ENCODE results near the gene CELSR1. TPM values are rescaled to one million over a fixed set of nuclear protein-coding genes. Genes with fewer than 3 reads are reported as not detected.

The CELSR1 gene
- total RNA-seq, 4 donors from 2014 or later = 31.7 to 72.7 (median 54.1) TPM

DNA sequence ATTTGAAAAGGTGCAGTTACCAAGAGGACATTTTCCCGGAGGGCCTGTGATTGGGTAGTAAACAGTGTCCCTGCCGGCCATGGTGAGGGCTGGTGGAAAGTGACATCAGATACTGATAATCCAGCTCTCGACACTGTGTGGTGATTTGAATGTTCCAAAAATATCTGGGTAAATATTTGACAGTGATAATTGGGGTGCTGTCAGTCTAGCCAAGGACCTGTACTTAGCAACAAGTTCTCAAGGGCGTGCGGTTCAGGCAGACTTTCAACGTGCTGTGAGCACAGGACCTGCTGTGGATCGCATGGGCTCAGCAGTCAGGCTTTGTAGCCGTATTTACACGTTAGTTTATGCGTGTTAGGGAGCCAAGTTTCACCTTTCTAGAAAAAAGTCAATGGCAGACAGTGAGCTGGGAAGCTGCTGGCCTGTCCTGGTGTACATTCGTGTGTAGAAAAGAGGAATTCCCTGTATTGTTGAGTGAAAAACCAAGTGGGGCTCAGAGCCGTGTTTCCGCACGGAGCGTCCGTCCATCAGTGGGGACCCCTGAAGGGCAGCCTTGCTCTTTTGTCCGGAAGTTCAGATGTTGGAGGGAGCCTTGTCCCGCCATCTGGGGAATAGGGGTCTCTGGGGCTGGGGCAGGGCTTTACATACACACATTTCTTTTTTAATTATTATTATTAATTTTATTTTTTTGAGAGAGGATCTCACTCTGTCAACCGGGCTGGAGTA is 190.6 kb downstream of the CELSR1 start:
- WGBS, 2 donors = 85 to 88% methylated on average over 19 of the region's 19 CpGs
- H3K4me3 ChIP-seq (ENCODE audit: low read depth, poor library complexity, severe bottlenecking) = no peak overlapping the region
- TF ChIP-seq POLR2A (IDR thresholded peaks at IDR 0.05) = no peak
- TF ChIP-seq, protein P1, sequence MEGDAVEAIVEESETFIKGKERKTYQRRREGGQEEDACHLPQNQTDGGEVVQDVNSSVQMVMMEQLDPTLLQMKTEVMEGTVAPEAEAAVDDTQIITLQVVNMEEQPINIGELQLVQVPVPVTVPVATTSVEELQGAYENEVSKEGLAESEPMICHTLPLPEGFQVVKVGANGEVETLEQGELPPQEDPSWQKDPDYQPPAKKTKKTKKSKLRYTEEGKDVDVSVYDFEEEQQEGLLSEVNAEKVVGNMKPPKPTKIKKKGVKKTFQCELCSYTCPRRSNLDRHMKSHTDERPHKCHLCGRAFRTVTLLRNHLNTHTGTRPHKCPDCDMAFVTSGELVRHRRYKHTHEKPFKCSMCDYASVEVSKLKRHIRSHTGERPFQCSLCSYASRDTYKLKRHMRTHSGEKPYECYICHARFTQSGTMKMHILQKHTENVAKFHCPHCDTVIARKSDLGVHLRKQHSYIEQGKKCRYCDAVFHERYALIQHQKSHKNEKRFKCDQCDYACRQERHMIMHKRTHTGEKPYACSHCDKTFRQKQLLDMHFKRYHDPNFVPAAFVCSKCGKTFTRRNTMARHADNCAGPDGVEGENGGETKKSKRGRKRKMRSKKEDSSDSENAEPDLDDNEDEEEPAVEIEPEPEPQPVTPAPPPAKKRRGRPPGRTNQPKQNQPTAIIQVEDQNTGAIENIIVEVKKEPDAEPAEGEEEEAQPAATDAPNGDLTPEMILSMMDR (IDR thresholded peaks at IDR 0.05) = no peak
- intact Hi-C loops (cut with DNase I; ENCODE audit: low total_unique reads) = no loop called here
- DNase-seq (ENCODE audit: low spot score in 2 of 2) = no peak

DNA sequence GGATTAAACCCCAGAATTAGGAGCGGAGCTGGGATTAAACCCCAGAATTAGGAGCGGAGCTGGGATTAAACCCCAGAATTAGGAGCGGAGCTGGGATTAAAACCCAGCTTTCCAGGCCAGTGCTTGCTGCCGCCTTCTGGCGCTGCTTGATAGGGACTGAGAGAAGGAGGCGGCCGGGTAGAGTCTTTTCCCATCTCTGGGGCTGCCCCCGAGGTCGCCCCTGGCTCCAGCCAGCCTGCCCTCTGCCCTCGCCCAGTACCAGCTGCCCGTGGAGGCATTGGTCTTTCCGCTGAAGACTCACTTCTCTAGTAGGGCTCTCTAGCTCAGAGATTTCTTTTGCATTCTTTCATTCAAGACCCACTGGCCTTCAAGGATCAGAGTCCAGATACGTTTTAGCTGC is 196.7 kb downstream of the CELSR1 start:
- WGBS, 2 donors = 91 to 94% methylated on average over 13 of the region's 13 CpGs
- H3K4me3 ChIP-seq (ENCODE audit: low read depth, poor library complexity, severe bottlenecking) = no peak overlapping the region
- intact Hi-C loops (cut with DNase I; ENCODE audit: low total_unique reads) = no loop called here
- TF ChIP-seq POLR2A (IDR thresholded peaks at IDR 0.05) = no peak
- TF ChIP-seq, protein P1 (IDR thresholded peaks at IDR 0.05) = no peak
- no peak for DNase-seq (ENCODE audit: low spot score in 2 of 2)

DNA sequence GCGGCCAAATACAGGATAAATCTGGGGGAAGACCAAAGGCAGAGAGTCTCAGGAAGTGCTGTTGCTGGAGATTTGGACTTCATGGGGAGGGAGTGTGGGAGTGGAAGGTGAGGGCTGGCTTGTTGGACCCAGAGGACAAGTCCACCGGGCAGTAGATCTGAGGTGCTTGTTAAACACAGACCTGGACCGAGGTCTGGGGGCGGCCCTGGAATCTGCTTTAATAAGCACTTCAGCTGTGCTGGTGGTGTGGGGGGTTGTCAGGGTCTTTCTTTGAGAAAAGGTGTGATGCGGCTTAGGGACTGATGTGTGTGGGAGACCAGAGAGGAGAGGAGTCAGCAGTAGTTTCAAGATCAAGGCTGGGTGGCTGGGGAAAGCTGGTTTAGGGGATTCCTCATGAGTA is 197.5 kb downstream of the CELSR1 start:
- intact Hi-C loops (cut with DNase I; ENCODE audit: low total_unique reads) = no loop called here
- DNase-seq (ENCODE audit: low spot score in 2 of 2) = no peak
- H3K4me3 ChIP-seq (ENCODE audit: low read depth, poor library complexity, severe bottlenecking) = no peak overlapping the region
- WGBS, 2 donors = 94 to 97% methylated on average over 5 of the region's 5 CpGs
- TF ChIP-seq, protein P1 (IDR thresholded peaks at IDR 0.05) = no peak
- TF ChIP-seq POLR2A (IDR thresholded peaks at IDR 0.05) = no peak

DNA sequence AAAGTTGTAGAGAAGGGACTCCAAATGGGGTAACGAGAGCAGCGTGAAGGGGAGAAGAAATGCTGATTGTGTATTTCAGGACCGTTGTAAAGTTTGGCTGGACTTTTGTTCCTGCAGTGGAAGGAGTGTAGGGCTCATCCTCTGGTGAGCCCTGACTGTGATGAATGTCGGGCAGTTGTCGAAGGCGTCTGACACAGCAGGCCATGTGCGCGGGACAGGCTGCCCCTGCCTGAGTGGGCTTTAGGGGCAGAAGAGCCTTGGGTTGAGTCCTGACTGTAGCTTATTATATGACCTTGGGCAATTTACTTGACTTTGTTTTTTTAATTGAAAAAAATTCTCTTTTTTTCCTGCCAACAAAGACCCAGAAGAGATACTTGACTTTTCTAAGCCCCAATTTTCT is 198.8 kb downstream of the CELSR1 start:
- no peak for TF ChIP-seq POLR2A (IDR thresholded peaks at IDR 0.05)
- TF ChIP-seq, protein P1 (IDR thresholded peaks at IDR 0.05) = no peak
- H3K4me3 ChIP-seq (ENCODE audit: low read depth, poor library complexity, severe bottlenecking) = no peak overlapping the region
- WGBS, 2 donors = 91% methylated on average over 8 of the region's 8 CpGs
- intact Hi-C loops (cut with DNase I; ENCODE audit: low total_unique reads) = no loop called here
- DNase-seq (ENCODE audit: low spot score in 2 of 2) = no peak

DNA sequence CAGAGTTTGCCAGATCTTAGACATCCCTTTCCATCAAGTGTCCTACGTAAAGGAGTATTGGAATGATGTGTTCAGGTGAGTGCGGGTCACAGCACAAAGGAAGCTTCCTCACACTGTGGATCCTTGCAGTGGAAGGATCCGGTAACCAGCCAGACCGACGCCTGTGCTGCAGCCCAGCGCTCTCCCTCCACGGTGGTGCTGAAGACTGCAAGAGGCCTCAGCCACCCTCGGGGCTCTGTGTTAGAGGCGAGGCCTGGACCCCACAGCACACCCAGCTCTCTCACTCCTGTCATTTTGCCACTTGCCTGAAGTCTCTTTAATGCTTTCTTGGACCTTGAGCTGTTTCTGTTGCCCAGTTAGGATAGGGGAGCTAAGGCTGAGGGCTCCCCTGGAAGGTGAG is 199.6 kb downstream of the CELSR1 start:
- 80 to 88% methylated on average over 9 of the region's 9 CpGs for WGBS, 2 donors
- no peak overlapping the region for H3K4me3 ChIP-seq (ENCODE audit: low read depth, poor library complexity, severe bottlenecking)
- TF ChIP-seq, protein P1 (IDR thresholded peaks at IDR 0.05) = no peak
- no peak for TF ChIP-seq POLR2A (IDR thresholded peaks at IDR 0.05)
- intact Hi-C loops (cut with DNase I; ENCODE audit: low total_unique reads) = no loop called here
- DNase-seq (ENCODE audit: low spot score in 2 of 2) = no peak

All from lower leg skin (tissue), 4 donors.